Cardiac muscle cell (in vitro differentiated cells and primary cell): Measurements from ENCODE around the gene ANAPC16. TPM values are rescaled to one million over a fixed set of nuclear protein-coding genes. Genes with fewer than 3 reads are reported as not detected.

ENCODE experiments used
- DNase-seq, 2 donors: peaks; one replicate each; pipeline versions ENCODE4 v3.0.0 to v3.0.0-alpha.2; 2010 to 2017; ENCODE audit warnings: low read depth in 1 of 2, low spot score in 1 of 2
- H3K27ac ChIP-seq: fragments of 200-600 bp; sonication (generic); 2 replicates; pipeline ENCODE4 v1.5.1; 2016
- H3K27me3 ChIP-seq: fragments of 200-600 bp; sonication (generic); 2 replicates; pipeline ENCODE4 v1.6.0; 2016; ENCODE audit warnings: control low read depth
- H3K36me3 ChIP-seq: fragments of 200-600 bp; sonication (generic); 2 replicates; pipeline ENCODE4 v1.5.1; 2016; ENCODE audit warnings: control low read depth
- H3K4me1 ChIP-seq: fragments of 200-600 bp; sonication (generic); 2 replicates; pipeline ENCODE4 v1.8.1; 2017; ENCODE audit warnings: low read depth, mild to moderate bottlenecking, mixed run types
- H3K4me3 ChIP-seq: fragments of 200-600 bp; sonication (generic); 2 replicates; pipeline ENCODE4 v1.5.1; 2016; ENCODE audit warnings: mild to moderate bottlenecking
- H3K9me3 ChIP-seq: fragments of 200-600 bp; sonication (generic); 2 replicates; pipeline ENCODE4 v1.5.1; 2017; ENCODE audit warnings: low read depth, mild to moderate bottlenecking, control low read depth
- CTCF ChIP-seq: IDR thresholded peaks from 2 replicates; pipeline ENCODE4 v1.5.1; 2012; ENCODE audit warnings: low read depth, mild to moderate bottlenecking, low read length
- polyA plus RNA-seq: library from polyadenylated mRNA; unstranded; fragments of >200 nt; fragmentation: Nextera tagmentation; extraction: Ambion mirVana; gene quantifications from 2 replicates; pipeline ENCODE4 v1.2.1, GENCODE V29; 2016
- total RNA-seq: library from RNA; depleted of rRNA; stranded (reverse); fragments of >200 nt; gene quantifications from 2 replicates; pipeline ENCODE4 v1.2.3, GENCODE V29; 2016

ANAPC16 gene
- total and polyA plus RNA-seq, 2 experiments from 2014 or later = 92.2 to 283 TPM

GRCh38 chr10:72260239-72260975 is 44.6 kb downstream of the ANAPC16 start:
- H3K27me3 ChIP-seq = no peaks in the 10 kb centered on the region
- no peaks in the 10 kb centered on the region for H3K36me3 ChIP-seq
- peak in 1 of 2 donors; percentile 96 for DNase-seq
- H3K4me1 ChIP-seq = peaks cover 65% of the 10 kb centered on the region
- no peak for TF ChIP-seq CTCF
- no peak overlapping the region for H3K4me3 ChIP-seq
- no peaks in the 10 kb centered on the region for H3K9me3 ChIP-seq
- peak overlapping the region; percentile 96 for H3K27ac ChIP-seq

GRCh38 chr10:72260976-72261783 is 45.4 kb downstream of the ANAPC16 start:
- H3K4me1 ChIP-seq = peaks cover 68% of the 10 kb centered on the region
- no peaks in the 10 kb centered on the region for H3K9me3 ChIP-seq
- DNase-seq = peak in 1 of 2 donors; percentile 94
- peak overlapping the region; percentile 21 for H3K4me3 ChIP-seq
- H3K36me3 ChIP-seq = no peaks in the 10 kb centered on the region
- H3K27me3 ChIP-seq = no peaks in the 10 kb centered on the region
- H3K27ac ChIP-seq = peak overlapping the region; percentile 96
- TF ChIP-seq CTCF = peak; percentile 8

- H3K27ac ChIP-seq = peak overlapping the region; percentile 96
- H3K4me3 ChIP-seq = peak overlapping the region; percentile 21
- peaks cover 68% of the 10 kb centered on the region for H3K4me1 ChIP-seq
- no peaks in the 10 kb centered on the region for H3K36me3 ChIP-seq
- H3K27me3 ChIP-seq = no peaks in the 10 kb centered on the region
- H3K9me3 ChIP-seq = no peaks in the 10 kb centered on the region
- no peak for DNase-seq
- no peak for TF ChIP-seq CTCF
Measured at GRCh38 chr10:72261784-72262404, 46.1 kb downstream of the ANAPC16 start.

- Histone ChIP-seq H3K4me3 (no peak overlapping the region), H3K4me1 (peaks cover 60% of the 10 kb centered on the region), H3K9me3 (no peaks in the 10 kb centered on the region), H3K36me3 (no peaks in the 10 kb centered on the region), H3K27ac (peak overlapping the region; percentile 65), H3K27me3 (no peaks in the 10 kb centered on the region)
- peak in 1 of 2 donors; percentile 35 for DNase-seq
- no peak for TF ChIP-seq CTCF
Measured at GRCh38 chr10:72263613-72264241, 47.9 kb downstream of the ANAPC16 start.

GRCh38 chr10:72264536-72264935 is 48.7 kb downstream of the ANAPC16 start:
- Histone ChIP-seq H3K9me3 (no peaks in the 10 kb centered on the region), H3K36me3 (no peaks in the 10 kb centered on the region), H3K27ac (peak overlapping the region; percentile 87), H3K27me3 (no peaks in the 10 kb centered on the region), H3K4me3 (no peak overlapping the region), H3K4me1 (peaks cover 52% of the 10 kb centered on the region)
- no peak for DNase-seq
- TF ChIP-seq CTCF = no peak
